Activated T-cell treated with anti-CD3 and anti-CD28 coated beads, Interleukin-2, amount 50 U/mL, for 48 hours (primary cell): ENCODE measurements around the gene NPAS3.

ENCODE experiments used
- DNase-seq, 2 experiments: peaks; one replicate each; pipeline ENCODE4 v3.0.0-alpha.2; 2020

NPAS3 gene

DNA sequence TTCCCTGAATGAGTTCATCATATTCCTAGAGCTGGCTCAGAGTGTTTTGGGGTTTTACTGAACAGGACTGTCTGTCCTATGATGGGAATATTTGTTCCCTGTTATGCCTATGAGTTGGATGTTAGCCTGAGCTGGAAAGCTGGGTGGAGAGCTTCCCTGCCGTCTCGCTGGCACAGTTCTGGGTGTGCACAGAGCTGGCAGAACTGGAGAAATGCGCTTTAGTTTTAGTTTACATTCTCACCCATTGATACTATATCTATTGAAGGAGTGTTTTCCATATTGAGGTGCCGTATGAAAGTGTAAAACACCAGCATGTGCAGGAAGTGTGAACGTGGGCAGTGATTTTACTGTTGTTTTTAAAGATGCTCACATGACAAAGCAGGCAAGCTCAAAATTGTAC, 549.9 kb downstream of the NPAS3 start:
- DNase-seq, result no peak

DNA sequence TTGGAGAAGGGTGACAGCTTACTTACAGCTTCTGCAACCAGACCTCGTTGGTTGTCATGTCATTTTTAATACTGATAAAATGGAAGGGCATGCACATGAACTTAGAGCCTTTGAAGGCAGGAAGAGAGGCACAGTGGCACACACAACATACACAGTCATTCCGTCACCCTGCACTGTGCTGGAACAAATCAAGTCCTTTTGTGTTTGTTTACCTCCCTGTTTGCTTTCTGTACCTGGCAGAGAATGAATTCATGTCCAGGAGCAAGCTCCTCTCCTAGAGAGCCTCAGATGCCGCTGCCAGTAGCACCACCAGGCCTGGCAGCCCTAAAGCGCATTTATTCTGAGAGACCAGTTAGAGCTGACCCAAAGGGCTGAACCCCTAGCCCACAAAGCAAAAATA, 551.9 kb downstream of the NPAS3 start:
- DNase-seq, result no peak

DNA sequence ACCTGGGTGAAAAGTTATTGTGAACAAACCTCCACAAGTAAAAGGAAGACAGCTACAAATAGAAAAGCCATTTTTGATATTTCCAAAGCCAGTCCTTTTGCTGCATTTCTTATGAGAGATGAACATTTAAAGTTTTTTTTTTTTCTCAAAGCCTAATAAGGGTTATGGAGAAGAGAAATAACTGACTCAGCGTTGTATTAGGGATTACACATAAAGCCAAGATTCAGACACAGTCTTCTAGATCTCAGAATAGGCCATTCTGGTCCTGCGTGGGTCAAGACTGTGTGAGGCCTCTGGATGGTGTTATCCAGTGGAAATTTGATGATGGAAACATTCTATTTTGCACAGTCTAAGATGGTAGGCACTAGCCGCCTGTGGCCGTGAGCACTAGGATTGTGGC, 552.4 kb downstream of the NPAS3 start:
- no peak for DNase-seq

DNA sequence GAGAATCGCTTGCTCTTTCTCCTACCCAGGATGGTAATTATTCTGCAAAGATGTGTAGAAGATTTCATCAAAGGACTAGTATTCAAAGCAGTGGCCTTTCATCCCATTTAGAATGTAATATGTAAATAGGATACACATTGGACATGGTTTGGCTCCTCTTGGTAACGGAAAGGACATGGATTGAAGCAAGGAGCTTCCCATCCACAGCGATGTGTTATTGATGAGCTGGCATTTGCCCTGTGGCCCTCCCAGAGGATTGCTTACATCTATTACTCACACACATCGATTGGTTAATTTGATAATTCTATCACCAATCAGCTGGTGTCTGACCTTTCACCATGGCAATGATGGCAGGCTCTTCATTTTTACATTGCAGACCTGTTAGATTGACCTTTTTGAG, 553.8 kb downstream of the NPAS3 start:
- no peak for DNase-seq

DNA sequence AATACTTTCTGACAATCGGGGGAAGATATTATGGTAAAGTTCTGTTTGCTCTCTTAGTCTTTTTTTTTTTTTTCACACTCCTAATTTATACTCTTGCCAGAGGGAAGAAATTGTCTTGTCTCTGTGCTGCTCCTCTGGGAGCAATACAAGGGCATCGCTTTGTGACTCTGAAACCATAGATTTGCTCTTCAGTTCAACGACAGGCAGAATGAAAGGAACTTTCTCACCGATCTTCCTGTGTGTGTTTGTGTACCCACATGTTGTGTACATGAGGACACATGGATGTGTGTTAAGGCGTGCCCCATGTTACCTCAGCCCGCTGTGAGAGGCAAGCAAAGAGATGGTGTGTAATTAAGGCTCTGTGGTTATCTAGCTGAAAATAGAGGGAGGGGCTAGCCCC, 554.6 kb downstream of the NPAS3 start:
- no peak for DNase-seq

DNA sequence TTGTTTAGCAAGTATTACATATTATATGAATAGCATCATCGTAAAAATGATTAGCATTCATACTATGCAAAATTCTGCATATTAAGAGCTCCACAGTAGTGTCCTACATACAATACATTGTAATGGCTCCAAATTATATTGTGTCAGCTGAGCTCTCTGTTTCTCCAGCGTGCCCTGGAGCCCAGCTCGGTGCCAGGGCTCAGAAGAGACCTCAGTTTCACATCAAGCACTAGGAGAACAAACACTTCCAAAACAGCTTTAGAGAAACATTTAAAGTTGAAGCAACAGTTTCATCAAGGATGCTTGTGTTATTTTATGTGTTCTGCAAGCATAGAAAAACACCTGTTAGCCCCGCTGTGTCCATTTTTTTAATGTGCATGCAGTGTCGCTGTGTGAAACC, 555.3 kb downstream of the NPAS3 start:
- no peak for DNase-seq

DNA sequence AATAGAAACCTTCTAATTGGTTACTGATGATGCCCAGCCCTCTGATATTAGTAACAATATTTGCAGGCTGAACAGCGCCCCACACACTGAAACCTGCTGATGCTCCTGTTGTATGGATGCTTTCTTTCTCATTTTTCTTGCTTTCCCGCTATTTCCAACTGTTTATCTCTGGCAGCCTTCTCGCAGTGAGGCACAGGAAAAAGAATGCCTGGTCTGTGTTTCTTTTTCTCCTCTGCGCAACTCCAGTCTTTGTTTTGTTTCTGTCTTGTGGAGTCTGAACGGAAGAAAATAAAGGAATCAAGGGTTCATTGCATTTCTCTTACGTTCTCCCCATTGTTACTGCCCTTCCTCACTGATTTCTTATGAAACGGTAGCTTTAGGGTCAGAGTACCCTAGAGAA, 561.0 kb downstream of the NPAS3 start:
- DNase-seq, result no peak

DNA sequence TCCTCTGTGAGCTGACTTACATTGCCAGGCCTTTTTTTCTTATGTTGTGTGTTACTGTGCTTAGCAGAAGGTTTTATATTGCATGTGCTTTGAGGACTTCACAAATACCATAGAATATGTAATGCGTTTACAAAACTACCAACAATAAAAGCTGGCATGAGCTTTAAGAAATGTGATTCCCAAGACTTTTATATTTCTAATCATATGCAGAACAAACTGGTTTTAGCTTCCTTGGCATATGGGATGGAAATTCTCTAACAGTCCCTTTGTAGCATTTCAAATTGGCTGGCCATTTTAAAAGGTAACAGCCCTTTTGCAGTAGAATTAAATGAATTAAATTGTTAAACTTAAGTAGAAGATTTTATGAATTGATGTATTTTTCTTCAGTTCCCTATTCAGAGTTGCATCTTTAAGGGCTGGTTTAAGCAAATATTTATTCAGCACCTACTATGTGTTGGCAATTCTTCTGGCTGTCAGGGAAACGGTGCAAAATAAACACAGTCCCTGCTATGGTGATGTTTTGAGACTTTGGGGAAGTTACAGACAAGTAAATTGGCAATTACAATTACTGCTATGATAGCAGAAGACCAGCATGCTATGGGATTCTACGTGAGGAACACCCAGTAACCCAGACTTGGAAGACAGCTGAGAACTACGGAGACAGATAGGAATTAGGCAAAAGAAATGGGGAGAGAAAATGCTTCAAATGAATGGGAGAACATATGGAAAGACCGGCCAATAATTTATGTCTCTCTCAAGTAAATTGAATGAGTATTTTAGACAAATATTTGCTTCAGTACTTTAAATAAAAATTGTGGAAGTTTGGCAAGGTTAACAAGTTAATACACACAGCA, 565.8 kb downstream of the NPAS3 start:
- no peak for DNase-seq

DNA sequence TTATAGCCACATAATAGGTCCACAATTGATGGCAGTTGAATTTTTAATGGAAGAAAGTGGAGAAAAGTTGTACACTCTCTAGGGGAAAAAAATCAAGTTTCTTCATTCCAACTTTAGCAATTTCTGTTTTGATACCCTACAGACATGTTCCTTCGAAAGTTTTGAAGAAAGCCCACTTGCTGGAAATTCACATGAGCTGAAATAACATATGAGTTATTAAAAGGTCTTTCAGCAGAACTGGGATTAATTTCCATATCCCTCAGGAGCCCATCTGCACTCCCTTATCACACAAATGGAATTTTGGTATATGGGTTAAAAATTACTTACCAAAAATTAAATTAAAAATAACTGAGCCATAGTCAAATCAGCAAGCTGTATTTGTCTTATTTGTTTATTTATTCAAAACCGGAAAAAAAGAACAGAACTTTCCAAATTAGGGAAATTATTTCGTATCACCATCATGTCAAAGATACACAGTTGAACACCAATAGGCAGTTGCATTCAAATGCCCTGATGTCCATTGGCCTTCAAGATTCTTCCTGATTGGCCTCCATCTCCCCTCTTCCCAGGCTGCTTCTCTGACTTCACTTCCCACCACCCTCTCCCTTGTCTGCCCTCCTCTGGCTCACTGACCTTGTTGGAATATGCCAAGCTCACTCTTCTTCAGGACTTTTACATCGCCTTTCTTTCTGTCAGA, 566.7 kb downstream of the NPAS3 start:
- DNase-seq, result no peak

DNA sequence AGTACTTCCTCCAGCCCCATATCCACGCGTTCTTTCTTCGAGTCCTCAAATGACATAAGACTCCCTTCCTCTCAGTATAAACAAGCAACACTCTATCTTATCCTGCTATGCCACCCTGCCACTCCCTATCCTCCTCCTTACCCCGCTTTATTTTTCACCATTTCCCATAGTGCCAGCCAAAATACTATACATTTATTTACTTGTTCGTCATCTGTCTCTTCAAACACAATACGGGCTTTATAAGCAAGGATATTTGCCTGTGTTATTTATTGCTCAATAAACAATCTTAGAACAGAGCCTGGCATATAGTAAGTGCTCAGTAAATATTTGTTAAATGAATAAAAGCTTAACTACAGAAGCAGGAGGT, 567.3 kb downstream of the NPAS3 start:
- no peak for DNase-seq

DNA sequence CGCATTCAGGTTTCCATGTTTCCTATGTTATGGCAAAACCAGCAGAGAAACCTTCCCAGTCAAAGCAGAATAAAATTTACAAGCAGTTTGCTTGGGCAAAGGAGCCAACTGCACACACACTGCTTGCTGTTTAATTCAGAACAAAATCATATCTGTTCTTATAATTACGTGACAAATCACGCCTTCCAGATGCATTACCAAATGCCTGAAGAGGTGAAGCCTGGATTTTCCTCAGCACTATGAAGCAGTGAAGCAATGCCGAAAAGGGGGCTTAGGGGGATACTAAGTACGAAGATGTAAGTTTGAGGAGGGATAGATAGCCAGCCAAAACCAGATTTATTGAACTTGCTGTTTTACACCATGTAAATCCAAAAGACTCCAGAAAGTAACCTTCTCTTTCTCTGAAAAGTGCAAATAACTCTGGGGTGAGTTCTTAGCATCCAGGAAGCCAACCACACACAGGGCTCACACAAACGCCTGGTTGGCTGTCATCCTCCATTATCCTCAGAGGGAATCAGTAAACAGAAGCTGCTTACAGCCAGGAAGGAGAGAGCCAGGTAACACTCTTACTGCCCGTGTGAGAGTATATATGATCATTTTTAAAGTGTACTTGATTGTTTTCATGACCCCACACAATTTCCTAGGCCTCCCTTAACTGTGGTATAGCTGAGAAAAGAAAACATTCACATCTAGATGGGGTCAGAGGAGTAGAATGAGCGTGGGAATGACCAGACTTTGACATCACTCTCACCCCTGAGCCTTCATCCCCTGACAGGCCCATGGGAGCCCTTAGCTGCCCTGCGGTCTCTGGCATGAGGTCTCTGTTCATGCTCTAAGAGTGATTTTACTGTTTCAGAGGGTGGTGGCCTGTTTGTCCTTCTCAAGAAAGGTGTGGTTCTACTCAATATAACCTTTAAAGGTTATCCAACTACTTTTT, 569.7 kb downstream of the NPAS3 start:
- DNase-seq, result no peak

DNA sequence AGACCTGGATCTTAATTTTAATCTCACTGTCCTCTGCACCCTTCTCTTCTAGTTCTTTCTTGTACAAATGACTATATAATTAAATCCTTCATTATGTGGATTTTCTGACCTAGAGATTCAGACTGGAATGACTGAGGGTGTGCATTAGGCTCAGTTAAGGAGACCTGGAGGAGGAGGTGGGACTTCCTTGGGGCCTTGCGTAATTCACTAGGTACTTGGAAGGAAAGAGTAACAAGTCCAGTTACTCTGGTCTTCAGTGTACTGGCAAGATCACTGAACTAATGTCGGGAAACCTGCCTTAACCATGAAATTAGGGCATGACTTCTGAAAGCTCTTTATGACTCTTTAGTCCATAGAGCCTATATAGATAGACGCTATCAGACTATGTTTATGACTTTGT, 570.8 kb downstream of the NPAS3 start:
- no peak for DNase-seq

DNA sequence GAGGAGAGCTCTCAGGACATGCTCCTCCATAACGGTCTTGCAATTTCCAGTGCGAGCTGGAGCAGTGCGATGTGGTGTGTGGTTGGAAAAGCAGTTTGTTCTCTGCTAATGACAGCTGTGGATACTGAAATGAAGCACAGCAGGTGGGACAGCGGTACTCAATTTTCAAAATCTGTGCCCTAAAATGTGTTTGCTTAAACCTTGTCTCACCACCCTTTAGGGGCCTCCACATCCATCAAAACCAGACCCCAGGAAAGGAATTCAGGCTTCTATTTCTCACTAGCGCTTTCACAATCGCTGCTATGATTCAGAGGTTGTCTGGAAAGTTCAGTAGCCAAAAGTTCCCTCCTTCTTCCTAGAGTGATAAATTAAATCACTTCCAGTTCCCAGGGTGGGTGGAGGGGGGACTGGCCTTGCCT, 571.4 kb downstream of the NPAS3 start:
- no peak for DNase-seq

DNA sequence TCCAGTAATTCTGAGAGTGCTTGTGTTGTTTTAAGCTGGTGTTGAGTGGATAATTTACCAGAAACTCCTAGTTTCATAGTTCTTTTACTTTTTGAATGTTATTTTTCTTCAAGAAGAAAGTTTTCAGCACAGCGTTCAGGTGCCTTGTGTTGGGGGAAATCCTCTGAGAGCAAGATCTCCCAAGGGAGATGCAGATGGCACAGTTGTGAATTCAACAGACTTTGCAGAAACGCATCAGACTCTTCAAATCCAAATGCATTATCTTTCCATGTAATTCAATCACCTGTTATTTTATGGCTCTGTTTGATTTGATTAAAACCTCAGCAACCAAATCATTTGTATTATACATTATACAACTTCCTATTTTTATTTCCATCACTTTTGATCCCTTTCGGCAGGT, 572.3 kb downstream of the NPAS3 start:
- DNase-seq, result no peak

DNA sequence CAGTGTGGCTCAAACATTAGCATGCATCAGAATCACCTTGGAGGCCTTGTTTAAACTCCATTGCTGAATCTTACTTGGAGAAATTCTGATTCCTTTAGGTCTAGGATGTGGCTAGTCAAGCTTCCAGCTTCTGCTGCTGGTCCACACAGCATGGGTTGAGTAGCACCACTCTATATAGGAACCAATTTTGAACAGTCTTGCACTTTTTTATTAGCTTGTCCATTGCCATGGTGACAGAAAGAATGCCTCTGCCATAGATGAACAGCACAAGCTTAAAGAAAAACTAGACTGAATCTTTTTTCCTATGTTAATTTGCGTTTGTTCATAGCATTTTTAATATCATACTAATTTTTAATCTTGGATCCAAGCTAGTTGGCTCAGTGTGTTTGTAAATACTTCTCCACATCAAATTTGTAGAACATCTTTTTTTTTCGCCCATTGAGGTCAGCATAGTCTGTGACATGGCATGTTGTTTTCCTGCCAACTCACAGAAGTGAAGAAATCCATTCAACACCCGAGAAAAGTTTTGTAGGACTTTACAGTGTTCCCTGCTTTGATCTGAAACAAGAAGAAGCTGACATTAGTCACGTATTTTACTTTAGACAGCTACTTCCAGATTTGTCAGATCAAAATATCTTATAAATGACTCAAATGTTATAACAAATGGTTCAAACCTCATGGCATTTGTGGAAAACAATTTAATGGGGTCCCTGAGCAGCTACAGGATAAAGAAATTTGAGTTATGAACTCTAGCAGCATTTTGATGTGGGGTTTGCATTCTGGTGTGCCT, 573.4 kb downstream of the NPAS3 start:
- no peak for DNase-seq

DNA sequence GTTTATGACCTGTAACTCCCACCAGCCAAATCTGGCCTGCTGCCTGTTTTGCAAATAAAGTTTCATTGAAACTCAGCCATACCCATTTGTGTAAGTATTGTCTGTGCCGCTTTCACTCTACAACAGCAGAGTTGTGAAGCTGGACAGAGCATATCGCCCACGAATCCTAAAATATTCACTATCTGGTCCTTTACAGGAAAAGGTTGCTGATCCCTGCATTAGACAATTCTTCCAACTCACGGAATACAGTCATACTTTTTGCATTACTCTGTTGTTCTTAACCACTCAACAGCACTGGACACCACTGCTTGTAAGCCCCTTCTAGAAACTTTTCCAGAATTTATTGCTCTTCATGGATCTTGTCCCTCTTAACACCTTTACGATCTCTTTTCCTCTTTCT, 576.8 kb downstream of the NPAS3 start:
- no peak for DNase-seq

DNA sequence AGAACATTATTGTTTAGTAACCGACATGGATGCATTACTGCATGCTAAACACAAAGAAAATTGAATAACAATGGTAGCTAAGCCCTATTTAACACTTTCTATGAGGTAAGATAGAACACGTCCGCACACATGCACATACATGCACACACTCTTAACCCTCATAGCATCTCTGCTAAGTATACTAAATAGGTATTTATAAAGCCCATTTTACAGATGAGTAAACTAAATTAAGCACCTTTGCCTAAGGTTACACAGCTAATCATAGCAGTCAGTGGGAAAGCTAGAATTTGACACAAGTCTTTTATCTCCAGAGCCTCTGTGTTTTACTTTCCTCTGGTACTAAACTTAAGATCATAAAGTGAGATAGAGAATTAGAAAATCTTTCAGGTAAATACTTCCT, 577.2 kb downstream of the NPAS3 start:
- no peak for DNase-seq

DNA sequence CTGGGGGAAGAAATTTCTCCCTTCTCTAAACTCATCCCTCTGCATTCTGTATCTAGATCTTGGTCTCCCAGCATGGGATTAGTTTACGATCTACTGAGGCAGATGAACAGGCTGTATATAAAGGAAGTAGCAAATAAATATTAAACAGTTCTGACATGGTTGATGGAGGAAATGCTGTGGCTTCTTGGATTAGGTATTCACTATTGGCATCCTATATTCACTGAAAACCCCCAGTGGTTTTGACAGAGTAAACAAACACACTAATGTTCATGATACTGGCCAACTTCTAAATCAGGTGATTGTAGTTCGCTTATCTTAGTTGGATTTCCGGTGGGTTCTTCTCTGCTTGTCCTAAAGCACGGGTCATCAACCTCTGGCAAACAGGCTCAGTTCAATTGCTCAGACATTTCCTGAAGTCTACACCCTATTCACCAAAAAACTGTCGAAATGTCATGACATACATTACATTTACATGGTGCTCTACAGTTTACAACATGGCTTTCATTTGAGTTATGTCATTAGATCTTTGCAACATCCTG, 578.3 kb downstream of the NPAS3 start:
- no peak for DNase-seq

DNA sequence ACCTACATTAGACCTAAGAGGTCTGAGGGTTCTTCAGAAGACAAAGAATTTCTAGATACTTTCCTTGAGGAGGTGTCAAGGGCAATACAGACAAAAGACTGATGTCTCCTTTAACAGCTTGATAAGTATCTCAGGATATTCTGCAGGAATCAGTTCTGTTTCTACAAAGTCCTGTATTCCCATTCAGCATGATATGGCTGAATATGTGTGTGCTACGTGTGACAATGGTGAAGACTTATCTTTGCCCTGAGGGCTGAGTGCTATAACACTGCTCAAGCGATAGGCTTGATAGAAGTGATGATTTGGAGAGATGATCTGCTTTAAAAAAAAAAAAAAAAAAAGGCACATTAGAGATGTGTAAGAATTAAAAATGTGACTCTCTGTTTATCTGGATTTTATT, 582.5 kb downstream of the NPAS3 start:
- no peak for DNase-seq

DNA sequence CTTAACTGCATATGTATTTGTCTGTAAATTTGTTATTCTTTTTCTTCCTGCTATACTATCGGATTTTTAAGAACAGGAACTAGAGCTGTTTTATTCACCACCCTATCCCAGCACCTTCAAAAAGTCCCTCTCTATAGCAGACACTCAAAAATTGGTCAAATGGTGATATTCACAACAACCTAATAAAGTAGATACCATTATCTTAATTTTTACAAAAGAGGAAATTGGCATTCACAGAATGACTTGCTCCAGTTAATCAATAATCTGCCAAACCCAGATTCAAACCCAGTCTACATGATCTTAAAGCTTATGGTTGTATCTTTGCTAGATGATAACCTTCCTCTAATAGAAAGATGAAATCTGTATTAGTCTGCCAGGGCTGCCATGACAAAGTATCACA, 585.6 kb downstream of the NPAS3 start:
- DNase-seq, result no peak

DNA sequence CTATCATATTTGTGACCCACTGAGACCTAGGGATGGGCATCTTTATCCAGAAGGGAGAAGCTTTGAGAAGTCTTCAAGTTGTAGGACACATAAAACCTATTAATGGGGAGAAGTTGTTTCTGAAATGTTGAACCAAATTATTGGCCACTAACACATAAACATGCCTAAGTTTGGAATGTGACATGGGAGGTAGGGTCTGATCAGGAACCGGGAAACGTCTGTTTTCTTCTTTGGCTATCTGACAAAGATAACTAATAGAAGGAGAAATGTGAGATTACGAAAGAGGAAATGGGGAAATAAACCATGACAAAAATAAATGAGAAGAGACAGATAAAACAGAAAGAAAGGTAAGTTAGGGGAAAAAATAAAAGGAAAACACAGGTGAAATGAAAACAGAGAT, 586.9 kb downstream of the NPAS3 start:
- no peak for DNase-seq

DNA sequence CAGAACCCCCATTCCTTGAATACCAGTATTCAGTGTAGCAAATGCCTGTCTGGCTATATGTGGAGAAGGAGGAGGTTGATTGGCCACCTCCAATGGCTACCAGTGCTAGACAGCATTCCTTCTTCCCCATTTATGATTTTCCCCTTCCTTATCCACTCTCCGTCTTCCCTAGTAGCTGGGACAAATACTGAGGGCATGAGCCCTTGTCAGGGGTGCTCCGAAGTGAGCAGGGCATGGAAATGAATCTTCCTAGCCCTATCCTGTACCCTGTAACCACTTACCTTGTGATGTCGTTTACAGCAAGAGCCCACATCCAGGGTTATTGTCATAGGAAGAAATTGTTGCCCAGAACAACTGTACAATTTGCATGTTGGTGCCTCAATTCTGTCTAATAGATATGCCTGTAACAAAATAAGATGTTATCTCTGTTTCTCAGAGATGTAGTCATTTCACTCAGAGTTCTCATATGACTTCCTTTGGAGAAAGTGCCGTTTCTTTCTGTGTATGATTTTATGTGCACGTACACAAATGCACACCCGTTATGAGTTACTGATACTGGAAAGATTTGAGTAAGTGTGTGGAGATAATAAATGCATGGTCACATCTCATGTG, 588.5 kb downstream of the NPAS3 start:
- no peak for DNase-seq
